GM23338 (cell line): Measurements from ENCODE around the gene MTA3. TPM values are rescaled to one million over a fixed set of nuclear protein-coding genes. Genes with fewer than 3 reads are reported as not detected.

ENCODE experiments used
- ATAC-seq: fragments of 200-7000 bp; cut with Tn5 transposase; 3 replicates; pipeline ENCODE4 v1.9.1; 2020
- DNase-seq: peaks from one replicate; pipeline ENCODE4 v3.0.0-alpha.2; 2015; ENCODE audit warnings: low spot score
- H2AFZ ChIP-seq: fragments of 200-600 bp; sonication (generic); 2 replicates; pipeline ENCODE4 v1.8.0; 2016; ENCODE audit warnings: antibody characterized with exemption, mild to moderate bottlenecking, moderate library complexity
- H3F3A ChIP-seq: fragments of 200-600 bp; sonication (generic); replicated peaks from 2 replicates; pipeline ENCODE4 v1.8.0; 2017; ENCODE audit warnings: antibody characterized with exemption, mixed run types, low read depth
- H3K27ac ChIP-seq: fragments of 200-600 bp; sonication (generic); 2 replicates; pipeline ENCODE4 v1.6.1; 2016; ENCODE audit warnings: low read depth
- H3K27me3 ChIP-seq: fragments of 200-600 bp; sonication (generic); 2 replicates; pipeline ENCODE4 v1.8.0; 2016; ENCODE audit warnings: mild to moderate bottlenecking, mixed run types, moderate library complexity; ENCODE audit not compliant: insufficient read depth
- H3K36me3 ChIP-seq: fragments of 200-600 bp; sonication (generic); 2 replicates; pipeline ENCODE4 v1.8.0; 2016; ENCODE audit warnings: mild to moderate bottlenecking; ENCODE audit not compliant: insufficient read depth
- H3K4me1 ChIP-seq: fragments of 200-600 bp; sonication (generic); 2 replicates; pipeline ENCODE4 v1.8.0; 2016; ENCODE audit warnings: mild to moderate bottlenecking, moderate library complexity; ENCODE audit not compliant: insufficient read depth
- H3K4me2 ChIP-seq: fragments of 200-600 bp; sonication (generic); 2 replicates; pipeline ENCODE4 v1.7.1; 2017; ENCODE audit warnings: mixed run types
- H3K4me3 ChIP-seq: fragments of 200-600 bp; sonication (generic); 2 replicates; pipeline ENCODE4 v1.6.1; 2016; ENCODE audit warnings: mixed run types
- H3K79me2 ChIP-seq: fragments of 200-600 bp; sonication (generic); replicated peaks from 2 replicates; pipeline ENCODE4 v1.8.0; 2017; ENCODE audit warnings: mild to moderate bottlenecking; ENCODE audit not compliant: insufficient read depth
- H3K9me2 ChIP-seq: fragments of 200-600 bp; sonication (generic); 2 replicates; pipeline ENCODE4 v1.8.0; 2017; ENCODE audit not compliant: insufficient read depth
- H4K20me1 ChIP-seq: fragments of 200-600 bp; sonication (generic); replicated peaks from 2 replicates; pipeline ENCODE4 v1.8.0; 2017; ENCODE audit warnings: mild to moderate bottlenecking; ENCODE audit not compliant: insufficient read depth
- H3K27ac Mint-ChIP-seq: 2 replicates; pipeline ENCODE4 v1.8.0; 2020; ENCODE audit warnings: inconsistent platforms, mild to moderate bottlenecking, moderate library complexity, mixed read lengths
- H3K27me3 Mint-ChIP-seq: 3 replicates; pipeline ENCODE4 v1.8.0; 2022; ENCODE audit warnings: low read depth, mild to moderate bottlenecking, moderate library complexity, mixed read lengths, inconsistent platforms; ENCODE audit not compliant: insufficient read depth, poor library complexity
- H3K36me3 Mint-ChIP-seq: 3 replicates; pipeline ENCODE4 v1.8.0; 2021; ENCODE audit warnings: low read depth, mild to moderate bottlenecking, inconsistent platforms, moderate library complexity, mixed read lengths
- H3K4me1 Mint-ChIP-seq: 3 replicates; pipeline ENCODE4 v1.8.0; 2020; ENCODE audit warnings: mild to moderate bottlenecking, inconsistent platforms, mixed read lengths
- H3K4me3 Mint-ChIP-seq: 3 replicates; pipeline ENCODE4 v1.8.0; 2021; ENCODE audit warnings: moderate library complexity, mild to moderate bottlenecking, inconsistent platforms, mixed read lengths
- H3K9me3 Mint-ChIP-seq: 3 replicates; pipeline ENCODE4 v1.8.0; 2020; ENCODE audit warnings: moderate library complexity, mild to moderate bottlenecking, inconsistent platforms, mixed read lengths
- CREB1 ChIP-seq: fragments of 250-450 bp; sonication (Bioruptor Pico); IDR thresholded peaks from 2 replicates; pipeline ENCODE4 v1.5.0; 2020; ENCODE audit warnings: low read depth, mild to moderate bottlenecking, moderate library complexity
- EZH2phosphoT487 ChIP-seq: fragments of 200-600 bp; sonication (generic); IDR thresholded peaks from one replicate; pipeline ENCODE4 v1.8.1; 2018; ENCODE audit warnings: antibody characterized with exemption; ENCODE audit not compliant: unreplicated experiment
- JUNB ChIP-seq: IDR thresholded peaks from one replicate; pipeline ENCODE4 v1.6.1; 2016; ENCODE audit warnings: antibody characterized with exemption; ENCODE audit not compliant: unreplicated experiment
- POLR2AphosphoS5 ChIP-seq: IDR thresholded peaks from 2 replicates; pipeline ENCODE4 v1.6.1; 2016; ENCODE audit warnings: antibody characterized with exemption, low read depth
- ZNF114 ChIP-seq: fragments of 250-450 bp; sonication (Bioruptor Pico); IDR thresholded peaks from 2 replicates; pipeline ENCODE4 v1.5.0; 2020; ENCODE audit warnings: mild to moderate bottlenecking, moderate library complexity
- polyA plus RNA-seq: library from polyadenylated mRNA; unstranded; fragments of >200 nt; fragmentation: Nextera tagmentation; extraction: Ambion mirVana; gene quantifications from 2 replicates; pipeline ENCODE4 v1.2.1, GENCODE V29; 2016
- total RNA-seq: library from RNA; depleted of rRNA; stranded (reverse); fragments of >200 nt; shearing (Covaris generic); gene quantifications from 2 replicates; pipeline ENCODE4 v1.2.3, GENCODE V29; 2014
- TF ChIP-seq, protein P1 (sequence below): IDR thresholded peaks from one replicate; pipeline ENCODE4 v1.6.1; 2018; ENCODE audit warnings: antibody characterized with exemption; ENCODE audit not compliant: unreplicated experiment
- TF ChIP-seq, protein P2 (sequence below), 2 experiments: fragments of 200-600 bp in 1 of 2; sonication (generic) in 1 of 2; conservative IDR thresholded peaks; 2 replicates each; pipeline versions ENCODE4 v1.5.1 to v1.6.1; 2016 to 2017; ENCODE audit warnings: antibody characterized with exemption in 2 of 2, low read depth in 2 of 2, mild to moderate bottlenecking in 2 of 2, moderate library complexity in 1 of 2

MTA3 gene
- total and polyA plus RNA-seq, 2 experiments from 2014 or later, result 162 to 208 TPM

DNA sequence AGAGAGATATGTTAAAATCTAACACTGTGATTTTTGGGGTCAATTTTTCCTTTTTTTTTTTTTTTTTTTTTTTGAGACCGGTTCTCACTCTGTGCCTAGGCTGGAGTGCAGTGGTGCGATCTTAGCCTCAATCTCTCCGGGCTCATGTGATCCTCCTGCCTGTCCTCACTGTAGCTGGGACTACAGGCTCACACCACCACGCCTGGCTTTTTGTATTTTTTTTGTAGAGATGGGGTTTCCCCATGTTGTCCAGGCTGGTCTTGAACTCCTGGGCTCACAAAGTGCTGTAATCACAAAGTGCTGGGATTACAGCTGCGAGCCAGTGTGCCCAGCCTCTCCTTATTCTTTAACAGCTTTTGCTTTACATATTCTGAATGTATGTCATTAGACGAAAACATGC lies 226.8 kb downstream of the MTA3 start:
- Histone ChIP-seq H3K27ac (no peak overlapping the region), H3K4me3 (no peak overlapping the region), H3K9me2 (0 out of 2 replicates have a peak, but pooled peaks cover 3% of the 10 kb centered on the region), H3K4me2 (no peak overlapping the region), H3K4me1 (peaks cover 17% of the 10 kb centered on the region), H3K27me3 (peaks cover 33% of the 10 kb centered on the region), H3K36me3 (no peaks in the 10 kb centered on the region), H4K20me1 (no peaks in the 10 kb centered on the region), H3F3A (peaks cover 13% of the 10 kb centered on the region), H2AFZ (no peak overlapping the region), H3K79me2 (no peaks in the 10 kb centered on the region)
- TF ChIP-seq, protein P1, sequence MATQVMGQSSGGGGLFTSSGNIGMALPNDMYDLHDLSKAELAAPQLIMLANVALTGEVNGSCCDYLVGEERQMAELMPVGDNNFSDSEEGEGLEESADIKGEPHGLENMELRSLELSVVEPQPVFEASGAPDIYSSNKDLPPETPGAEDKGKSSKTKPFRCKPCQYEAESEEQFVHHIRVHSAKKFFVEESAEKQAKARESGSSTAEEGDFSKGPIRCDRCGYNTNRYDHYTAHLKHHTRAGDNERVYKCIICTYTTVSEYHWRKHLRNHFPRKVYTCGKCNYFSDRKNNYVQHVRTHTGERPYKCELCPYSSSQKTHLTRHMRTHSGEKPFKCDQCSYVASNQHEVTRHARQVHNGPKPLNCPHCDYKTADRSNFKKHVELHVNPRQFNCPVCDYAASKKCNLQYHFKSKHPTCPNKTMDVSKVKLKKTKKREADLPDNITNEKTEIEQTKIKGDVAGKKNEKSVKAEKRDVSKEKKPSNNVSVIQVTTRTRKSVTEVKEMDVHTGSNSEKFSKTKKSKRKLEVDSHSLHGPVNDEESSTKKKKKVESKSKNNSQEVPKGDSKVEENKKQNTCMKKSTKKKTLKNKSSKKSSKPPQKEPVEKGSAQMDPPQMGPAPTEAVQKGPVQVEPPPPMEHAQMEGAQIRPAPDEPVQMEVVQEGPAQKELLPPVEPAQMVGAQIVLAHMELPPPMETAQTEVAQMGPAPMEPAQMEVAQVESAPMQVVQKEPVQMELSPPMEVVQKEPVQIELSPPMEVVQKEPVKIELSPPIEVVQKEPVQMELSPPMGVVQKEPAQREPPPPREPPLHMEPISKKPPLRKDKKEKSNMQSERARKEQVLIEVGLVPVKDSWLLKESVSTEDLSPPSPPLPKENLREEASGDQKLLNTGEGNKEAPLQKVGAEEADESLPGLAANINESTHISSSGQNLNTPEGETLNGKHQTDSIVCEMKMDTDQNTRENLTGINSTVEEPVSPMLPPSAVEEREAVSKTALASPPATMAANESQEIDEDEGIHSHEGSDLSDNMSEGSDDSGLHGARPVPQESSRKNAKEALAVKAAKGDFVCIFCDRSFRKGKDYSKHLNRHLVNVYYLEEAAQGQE, result no peak
- Mint-ChIP-seq H3K27ac (no peak overlapping the region), H3K36me3 (no peaks in the 10 kb centered on the region; the same call in 1 of the 3 replicates), H3K9me3 (no peaks in the 10 kb centered on the region; the same call in 2 of the 3 replicates), H3K4me3 (no peak overlapping the region), H3K4me1 (peaks cover 32% of the 10 kb centered on the region), H3K27me3 (peaks cover 23% of the 10 kb centered on the region)
- no peak for DNase-seq
- no peak for ATAC-seq

DNA sequence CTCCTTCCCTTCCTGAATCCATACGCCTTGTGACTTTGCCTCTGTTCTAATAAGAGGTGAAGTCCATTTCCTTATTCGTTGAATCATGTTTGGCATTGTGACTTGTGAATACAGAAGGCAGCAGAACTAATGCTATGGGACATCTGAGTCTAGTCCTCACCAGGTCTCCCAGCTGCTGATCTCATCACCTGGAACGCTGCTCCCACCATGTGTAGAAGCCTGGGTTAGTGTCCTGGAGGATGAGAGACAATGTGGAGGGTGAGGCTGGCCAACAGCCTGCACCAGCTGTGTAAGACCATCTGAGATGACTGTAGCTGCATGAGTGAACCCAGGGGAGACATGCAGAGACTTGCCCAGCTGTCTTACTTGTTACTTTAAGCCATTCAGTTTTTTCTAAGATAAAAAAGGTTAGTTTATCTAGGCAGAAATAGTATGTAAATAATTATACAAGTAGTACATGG lies 227.4 kb downstream of the MTA3 start:
- Histone ChIP-seq H2AFZ (no peak overlapping the region), H3K27ac (no peak overlapping the region), H3K36me3 (no peaks in the 10 kb centered on the region), H3K4me1 (peaks cover 17% of the 10 kb centered on the region), H3F3A (peaks cover 13% of the 10 kb centered on the region), H3K79me2 (no peaks in the 10 kb centered on the region), H3K4me2 (no peak overlapping the region), H3K9me2 (0 out of 2 replicates have a peak, but pooled peaks cover 3% of the 10 kb centered on the region), H3K27me3 (peaks cover 32% of the 10 kb centered on the region), H3K4me3 (no peak overlapping the region), H4K20me1 (no peaks in the 10 kb centered on the region)
- Mint-ChIP-seq H3K9me3 (no peaks in the 10 kb centered on the region), H3K4me1 (peaks cover 31% of the 10 kb centered on the region), H3K27me3 (peaks cover 21% of the 10 kb centered on the region), H3K4me3 (no peak overlapping the region), H3K27ac (no peak overlapping the region; the same call in 1 of the 2 replicates), H3K36me3 (no peaks in the 10 kb centered on the region; the same call in 1 of the 3 replicates)
- no peak for TF ChIP-seq ZNF114 (CRISPR knock-in tag)
- TF ChIP-seq CREB1, result no peak
- no peak for TF ChIP-seq EZH2phosphoT487
- no peak for TF ChIP-seq JUNB
- TF ChIP-seq, protein P1, result no peak
- no peak for TF ChIP-seq POLR2AphosphoS5
- TF ChIP-seq, protein P2, sequence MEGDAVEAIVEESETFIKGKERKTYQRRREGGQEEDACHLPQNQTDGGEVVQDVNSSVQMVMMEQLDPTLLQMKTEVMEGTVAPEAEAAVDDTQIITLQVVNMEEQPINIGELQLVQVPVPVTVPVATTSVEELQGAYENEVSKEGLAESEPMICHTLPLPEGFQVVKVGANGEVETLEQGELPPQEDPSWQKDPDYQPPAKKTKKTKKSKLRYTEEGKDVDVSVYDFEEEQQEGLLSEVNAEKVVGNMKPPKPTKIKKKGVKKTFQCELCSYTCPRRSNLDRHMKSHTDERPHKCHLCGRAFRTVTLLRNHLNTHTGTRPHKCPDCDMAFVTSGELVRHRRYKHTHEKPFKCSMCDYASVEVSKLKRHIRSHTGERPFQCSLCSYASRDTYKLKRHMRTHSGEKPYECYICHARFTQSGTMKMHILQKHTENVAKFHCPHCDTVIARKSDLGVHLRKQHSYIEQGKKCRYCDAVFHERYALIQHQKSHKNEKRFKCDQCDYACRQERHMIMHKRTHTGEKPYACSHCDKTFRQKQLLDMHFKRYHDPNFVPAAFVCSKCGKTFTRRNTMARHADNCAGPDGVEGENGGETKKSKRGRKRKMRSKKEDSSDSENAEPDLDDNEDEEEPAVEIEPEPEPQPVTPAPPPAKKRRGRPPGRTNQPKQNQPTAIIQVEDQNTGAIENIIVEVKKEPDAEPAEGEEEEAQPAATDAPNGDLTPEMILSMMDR (conservative IDR thresholded peaks at IDR 0.05; ENCODE audit: low read depth in 2 of 2), result no peak
- DNase-seq (no peak), ATAC-seq (no peak)
